GM18861 (cell line): ENCODE results near the gene MEIS3.
"Not testable (repeated sequence)": the region's sequence is repeated elsewhere in the genome, so short reads cannot be mapped to it uniquely, and the experiment has no call there.

ENCODE experiments used
- ATAC-seq: cut with Tn5 transposase; IDR thresholded peaks from one replicate; pipeline ENCODE4 v1.9.1; 2021; ENCODE audit not compliant: unreplicated experiment

Gene MEIS3

DNA sequence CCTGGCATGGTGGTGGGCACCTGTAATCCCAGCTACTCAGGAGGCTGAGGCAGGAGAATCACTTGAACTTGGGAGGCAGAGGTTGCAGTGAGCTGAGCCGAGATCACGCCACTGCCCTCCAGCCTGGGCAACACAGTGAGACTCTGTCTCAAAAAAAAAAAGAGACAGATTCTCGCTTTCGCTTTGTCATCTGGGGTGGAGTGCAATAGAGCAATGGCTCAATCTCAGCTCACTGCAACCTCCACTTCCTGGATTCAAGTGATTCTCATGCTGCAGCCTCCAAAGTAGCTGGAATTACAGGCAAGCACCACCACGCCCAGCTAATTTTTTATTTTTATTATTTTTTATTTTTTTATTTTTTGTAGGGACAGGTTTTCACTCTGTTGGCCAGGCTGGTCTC, 30.6 kb downstream of the MEIS3 start:
- ATAC-seq: not testable (repeated sequence)

DNA sequence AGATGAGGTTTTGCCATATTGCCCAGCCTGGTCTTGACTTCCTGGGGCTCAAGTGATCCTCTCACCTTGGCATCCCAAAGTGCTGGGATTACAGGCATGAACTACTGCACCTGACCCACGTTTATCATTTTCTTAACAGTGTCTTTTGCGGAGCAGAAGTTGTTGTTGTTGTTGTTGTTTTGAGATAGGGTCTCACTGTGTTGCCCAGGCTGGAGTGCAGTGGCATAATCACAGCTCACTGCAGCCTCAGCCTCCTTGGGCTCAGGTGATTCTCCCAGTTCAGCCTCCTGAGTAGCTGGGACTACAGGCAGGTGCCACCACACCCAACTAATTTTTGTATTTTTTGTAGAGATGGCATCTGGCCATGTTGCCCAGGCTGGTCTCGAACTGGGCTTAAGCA, 31.7 kb downstream of the MEIS3 start:
- ATAC-seq: not testable (repeated sequence)

DNA sequence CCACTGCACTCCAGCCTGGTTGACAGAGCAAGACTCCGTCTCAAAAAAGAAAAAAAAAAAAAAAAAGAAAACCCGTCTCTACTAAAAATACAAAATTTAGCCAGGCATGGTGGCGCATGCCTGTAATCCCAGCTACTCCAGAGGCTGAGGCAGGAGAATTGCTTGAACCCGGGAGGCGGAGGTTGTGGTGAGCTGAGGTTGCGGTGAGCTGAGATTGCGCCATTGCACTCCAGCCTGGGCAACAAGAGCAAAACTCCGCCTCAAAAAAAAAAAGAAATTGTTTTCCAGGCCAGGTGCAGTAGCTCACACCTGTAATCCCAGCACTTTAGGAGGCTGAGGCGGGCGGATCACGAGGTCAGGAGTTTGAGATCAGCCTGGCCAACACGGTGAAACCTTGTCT, 32.7 kb downstream of the MEIS3 start:
- not testable (repeated sequence) for ATAC-seq

DNA sequence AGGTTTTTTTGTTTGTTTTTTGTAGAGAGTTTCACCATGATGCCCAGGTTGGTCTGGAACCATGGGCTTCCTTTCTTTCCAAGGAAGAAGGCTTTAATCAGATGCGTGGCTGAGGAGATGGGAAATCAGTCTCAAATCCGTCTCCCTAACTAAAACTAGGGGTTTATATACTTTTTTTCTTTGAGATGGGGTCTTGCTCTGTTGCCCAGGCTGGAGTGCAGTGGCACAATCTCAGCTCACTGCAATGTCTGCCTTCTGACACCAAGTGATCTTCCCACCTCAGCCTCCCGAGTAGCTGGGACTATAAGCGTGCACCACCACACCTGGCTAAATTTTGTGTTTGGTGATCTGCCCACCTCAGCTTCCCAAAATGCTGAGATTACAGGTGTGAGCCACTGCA, 34.8 kb downstream of the MEIS3 start:
- ATAC-seq: not testable (repeated sequence)

DNA sequence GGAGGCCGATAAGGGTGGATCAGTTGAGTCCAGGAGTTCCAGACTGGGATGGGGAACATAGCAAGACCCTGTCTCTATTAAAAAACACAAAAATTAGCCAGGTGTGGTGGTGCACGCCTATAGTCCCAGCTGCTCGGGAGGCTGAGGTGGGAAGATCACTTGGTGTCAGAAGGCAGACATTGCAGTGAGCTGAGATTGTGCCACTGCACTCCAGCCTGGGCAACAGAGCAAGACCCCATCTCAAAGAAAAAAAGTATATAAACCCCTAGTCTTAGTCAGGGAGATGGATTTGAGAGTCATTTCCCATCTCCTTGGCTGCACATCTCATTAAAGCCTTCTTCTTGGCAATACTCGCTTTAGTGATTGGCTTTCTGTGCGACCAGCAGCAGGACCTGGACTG, 35.4 kb downstream of the MEIS3 start:
- not testable (repeated sequence) for ATAC-seq

DNA sequence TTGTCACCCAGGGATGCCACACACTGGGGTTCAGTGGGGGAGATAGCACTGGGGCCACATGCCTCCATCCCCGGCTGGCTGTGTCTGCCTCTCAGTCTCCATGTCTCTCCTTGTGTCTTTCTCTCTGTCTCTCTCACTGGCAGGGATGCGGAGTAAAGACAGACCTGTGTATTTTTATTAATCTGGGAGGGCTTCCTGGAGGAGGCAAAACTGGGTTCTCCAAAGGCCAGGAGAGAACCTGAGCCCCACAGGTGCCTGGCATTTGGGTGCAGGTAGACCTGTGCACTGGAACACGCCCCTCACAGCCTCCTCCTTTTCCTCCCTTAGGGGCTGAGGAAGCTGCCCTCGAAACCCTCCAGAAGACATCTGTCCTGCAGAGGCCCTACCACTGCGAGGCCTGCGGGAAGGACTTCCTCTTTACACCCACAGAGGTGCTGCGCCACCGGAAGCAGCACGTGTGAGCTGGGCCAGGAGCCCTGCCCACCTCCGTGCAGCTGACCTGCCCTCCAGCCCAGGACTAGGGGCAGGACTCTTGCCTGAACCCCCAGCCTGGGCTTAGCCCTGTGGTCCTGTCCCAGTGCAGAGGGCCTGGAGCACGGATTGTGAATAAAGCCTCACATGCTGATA, 37.6 kb downstream of the MEIS3 start:
- ATAC-seq: no peak

DNA sequence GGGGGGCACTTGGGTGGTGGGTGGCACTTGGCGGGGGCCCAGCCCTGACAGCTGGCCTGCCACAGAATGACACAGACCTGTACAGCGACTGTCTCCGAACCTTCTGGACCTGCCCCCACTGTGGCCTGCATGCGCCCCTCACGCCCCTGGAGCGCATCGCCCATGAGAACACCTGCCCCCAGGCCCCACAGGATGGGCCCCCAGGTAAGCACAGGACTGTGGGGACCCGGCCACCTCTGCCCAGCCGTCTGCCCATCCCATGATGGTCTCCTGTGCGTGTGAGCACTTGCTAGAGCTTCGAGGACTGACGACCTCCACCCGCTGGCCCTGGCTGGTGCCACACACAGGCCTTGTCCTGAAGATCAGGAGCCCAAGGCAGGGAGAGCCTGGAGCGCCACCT, 38.2 kb downstream of the MEIS3 start:
- ATAC-seq: no peak

DNA sequence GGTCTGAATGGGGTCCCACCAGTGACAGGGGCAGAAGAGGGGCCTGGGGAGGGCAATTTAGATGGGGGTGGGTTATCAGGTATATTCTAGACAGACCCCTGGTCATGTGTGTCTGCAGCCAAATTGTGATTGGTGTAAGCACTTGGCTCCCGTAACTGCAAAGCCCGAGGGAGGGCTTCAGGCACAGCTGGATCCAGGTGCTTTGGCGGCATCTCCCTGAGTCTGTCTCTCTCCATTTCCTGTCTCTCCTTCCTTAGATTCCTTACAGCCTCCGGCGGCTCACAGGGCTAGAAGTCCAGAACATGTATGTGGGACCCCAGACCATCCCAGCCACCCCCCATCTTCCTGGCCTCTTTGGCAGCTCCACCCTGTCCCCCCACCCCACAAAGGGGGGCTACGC, 38.8 kb downstream of the MEIS3 start:
- ATAC-seq: no peak

DNA sequence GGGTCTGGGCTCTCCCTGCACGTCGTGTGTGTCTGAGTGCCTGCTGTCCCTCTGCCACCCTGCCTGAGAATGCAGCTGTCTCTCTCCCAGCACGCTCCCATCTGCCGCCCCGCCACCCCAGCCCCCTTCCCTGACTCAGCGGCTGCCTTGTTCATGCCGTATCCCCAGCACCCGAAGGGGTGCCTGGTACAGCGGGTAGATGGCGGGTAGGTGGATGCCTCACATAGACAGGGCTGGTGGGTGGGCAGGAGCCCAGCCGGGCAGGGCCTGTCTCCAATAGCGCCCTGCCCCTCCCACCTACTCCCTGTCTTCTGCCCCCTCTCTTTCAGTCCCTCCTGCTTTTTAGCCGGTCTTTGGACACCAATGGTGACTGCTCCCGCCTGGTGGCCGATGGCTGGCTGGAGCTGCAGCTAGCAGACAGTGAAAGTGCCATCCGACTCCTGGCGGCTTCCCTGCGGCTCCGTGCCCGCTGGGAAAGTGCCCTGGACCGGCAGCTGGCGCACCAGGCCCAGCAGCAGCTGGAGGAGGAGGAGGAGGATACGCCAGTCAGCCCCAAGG, 39.9 kb downstream of the MEIS3 start:
- no peak for ATAC-seq

DNA sequence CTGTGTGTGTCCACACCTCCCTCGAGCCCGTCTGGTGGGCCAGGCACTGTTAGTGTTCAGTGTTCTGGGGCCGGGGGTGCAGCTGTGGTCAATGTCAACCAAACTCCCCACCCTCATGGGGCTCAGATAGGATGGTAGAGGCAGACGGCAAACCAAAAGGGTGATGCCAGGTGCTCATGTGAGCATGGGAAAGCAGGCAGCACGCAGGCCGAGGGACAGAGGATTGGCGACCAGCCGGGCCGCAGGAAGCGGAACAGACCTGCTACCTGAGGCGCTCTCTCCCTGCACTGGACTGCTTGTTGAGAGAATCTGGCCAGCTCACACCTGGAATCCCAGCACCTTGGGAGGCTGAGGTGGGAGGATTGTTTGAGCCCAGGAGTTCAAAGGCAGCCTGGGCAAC, 41.1 kb downstream of the MEIS3 start:
- ATAC-seq: no peak

DNA sequence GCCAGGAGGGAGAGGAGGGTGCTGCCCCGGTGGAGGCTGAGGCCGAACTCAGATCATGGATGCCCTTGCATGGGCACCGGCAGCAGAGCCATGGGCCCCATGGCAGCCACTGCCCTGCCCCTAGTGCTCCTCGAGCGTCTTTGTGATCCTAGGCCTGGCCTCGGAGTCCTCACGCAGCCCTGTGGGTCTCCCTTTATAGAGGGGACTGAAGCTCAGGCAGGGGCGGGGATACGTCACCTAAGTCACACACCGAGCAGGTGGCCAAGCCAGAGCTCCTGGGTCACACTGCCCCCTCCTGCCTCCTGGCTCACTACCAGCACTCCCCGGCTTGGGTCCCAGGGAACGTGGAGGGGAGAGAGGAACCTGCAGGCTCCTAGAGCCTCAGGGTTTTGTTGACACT, 41.5 kb downstream of the MEIS3 start:
- ATAC-seq: no peak

DNA sequence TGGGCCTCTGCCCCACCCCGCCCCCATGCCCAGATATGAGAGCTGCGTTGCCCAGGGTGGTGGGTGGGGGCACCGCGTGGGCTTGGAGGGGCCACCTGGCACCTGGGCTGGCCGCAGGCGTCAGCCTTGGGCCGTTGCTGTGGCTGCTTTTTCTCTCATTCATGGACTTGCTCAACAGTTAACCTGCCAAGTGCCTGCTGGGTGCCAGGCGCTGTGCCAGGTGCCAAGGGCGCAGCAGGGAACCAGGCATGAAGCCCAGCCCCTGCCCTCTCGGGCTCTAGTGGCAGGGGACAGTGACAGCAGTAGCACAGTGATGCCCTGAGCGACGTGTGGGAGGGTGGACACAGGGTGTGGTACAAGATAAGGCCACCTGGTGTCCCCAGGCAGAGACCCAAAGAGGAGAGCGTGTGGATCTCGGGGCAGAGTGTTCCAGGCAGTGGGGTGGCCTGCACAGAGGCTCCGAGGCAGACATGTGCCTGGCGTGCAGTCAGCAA, 42.1 kb downstream of the MEIS3 start:
- no peak for ATAC-seq

DNA sequence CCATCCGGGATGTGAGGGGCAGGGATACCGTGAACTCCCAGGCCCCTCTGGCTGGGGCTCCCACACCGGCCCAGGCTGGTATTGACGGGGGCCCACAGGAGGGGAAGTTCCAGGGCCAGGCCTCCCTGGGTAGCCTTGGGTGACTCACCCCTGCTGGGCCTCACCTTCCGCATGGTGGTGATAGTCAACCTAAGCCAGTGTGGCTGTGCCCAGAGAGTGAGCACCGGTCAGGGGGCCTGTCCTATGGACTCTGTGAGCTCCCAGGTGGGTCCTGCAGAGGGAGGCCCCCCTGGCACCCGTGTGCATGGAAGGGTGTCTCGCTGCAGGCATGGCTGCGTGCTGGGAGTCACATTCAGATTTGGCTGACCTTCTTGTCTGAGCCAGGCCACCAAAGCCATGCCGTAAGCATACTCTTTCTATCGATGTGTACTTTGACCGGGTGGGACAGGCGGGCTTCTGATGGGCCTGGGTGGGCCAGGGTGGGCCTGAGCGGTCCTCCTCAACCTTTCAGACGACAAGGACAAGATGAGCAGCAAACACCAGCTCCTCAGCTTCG, 42.7 kb downstream of the MEIS3 start:
- ATAC-seq: no peak

DNA sequence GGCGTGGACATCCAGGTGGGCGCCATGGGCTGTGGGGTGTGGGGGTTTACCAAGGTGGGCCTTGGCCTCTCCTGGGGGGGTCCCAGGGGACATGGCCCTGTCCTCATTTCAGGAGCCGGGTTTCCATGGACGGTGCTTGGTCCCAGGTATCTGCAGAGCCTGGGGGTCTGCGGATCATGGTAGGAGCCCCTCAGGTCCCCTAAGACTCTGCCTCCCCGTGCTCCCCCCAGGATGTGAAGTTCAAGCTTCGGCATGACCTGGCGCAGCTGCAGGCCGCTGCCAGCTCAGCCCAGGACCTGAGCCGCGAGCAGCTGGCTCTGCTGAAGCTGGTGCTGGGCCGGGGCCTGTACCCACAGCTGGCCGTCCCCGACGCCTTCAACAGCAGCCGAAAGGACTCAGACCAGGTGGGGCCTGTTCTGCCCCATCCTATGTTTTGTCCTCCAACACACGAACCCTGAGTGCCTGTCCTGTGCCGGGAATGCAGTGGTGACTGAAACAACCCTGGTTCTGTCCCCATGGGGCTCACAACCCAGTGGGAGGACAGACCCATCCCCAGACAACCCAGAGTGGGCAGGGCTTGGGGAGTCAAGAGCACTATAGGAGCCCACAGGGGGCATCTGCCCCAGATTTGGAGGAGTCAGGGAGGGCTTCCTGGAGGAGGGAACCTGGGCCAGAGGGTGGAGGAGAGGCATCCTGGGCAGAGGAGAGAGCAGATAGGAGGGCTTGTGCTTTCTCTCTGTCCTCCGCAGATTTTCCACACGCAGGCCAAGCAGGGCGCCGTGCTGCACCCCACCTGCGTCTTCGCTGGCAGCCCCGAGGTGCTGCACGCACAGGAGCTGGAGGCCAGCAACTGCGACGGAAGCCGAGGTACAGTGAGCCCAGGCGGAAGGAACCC, 43.4 kb downstream of the MEIS3 start:
- ATAC-seq: no peak

DNA sequence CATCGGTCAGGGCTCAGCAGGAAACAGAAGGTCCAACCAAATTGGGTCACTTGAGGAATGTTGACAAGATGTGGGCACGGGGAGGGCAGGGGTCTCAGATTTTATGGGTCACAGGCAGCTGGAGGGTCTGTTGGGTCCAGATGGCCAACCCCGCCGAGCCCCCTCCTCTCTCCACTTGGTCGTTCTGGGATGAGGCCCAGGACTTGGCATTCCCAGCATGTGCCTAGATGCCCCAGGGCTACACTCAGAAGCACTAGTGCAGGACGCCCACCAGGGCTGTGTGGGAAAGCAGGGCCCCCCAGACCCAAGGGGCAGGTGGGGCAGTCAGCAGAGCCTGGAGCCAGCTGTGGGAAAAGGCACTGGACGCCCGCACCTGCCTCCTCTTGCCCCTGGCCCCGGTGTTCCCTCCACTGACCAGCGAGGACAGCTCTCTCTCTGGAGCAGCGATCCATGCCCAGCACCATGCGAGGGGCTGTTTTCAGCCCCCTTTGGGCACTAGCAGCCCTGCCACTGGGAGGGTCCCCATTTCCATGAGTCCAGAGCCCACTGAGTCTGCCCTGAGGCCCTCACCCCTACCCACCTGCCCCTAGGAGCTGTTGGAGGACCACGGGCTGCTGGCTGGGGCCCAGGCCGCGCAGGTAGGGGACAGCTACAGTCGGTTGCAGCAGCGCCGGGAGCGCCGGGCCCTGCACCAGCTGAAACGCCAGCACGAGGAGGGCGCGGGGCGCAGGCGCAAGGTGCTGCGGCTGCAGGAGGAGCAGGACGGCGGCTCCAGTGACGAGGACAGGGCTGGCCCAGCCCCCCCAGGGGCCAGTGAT, 44.2 kb downstream of the MEIS3 start:
- no peak for ATAC-seq

DNA sequence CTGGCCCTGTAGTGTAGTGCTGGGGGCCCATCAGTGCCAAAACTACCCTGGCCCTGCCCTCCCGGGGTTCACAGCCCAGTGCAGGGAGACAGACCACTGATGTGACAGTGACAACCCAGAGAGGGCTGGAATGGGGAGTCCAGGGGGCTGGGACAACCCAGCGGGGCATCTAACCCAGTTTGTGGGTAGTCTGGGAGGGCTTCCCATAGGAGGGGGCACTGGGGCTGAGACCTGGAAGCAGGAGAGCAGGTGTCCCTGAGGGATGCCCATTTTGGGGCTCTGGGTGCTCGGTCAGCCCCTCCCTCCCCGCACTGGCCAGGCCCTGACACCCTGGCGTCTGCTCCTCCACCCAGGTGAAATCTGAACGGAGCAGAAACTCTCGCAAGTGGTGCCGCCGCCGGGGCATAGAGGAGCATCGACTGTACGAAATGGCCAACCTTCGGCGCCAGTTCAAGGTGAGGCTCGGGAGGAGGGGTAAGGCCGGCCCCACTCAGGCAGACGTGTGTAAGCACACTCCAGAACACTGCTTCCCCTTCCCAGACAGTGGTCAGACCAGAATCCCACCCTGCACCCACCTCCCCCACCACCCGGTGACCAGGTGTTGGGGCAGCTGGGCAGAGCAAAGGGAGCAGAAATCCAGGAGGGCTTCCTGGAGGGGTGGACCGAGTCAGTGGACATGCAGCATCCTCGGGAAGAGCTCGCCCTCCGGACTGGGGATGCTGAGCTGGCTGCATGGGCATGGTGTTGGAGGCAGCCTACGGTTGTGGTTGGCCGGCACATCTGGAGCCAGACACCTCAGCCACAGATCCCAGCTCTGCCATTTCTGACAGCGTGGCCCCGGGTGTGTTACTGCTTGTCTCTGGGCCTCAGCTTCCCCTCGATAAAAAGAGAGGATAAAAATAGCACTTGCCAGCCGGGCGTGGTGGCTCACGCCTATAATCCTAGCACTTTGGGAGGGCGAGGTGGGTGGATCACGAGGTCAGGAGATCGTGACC, 45.8 kb downstream of the MEIS3 start:
- ATAC-seq: no peak

DNA sequence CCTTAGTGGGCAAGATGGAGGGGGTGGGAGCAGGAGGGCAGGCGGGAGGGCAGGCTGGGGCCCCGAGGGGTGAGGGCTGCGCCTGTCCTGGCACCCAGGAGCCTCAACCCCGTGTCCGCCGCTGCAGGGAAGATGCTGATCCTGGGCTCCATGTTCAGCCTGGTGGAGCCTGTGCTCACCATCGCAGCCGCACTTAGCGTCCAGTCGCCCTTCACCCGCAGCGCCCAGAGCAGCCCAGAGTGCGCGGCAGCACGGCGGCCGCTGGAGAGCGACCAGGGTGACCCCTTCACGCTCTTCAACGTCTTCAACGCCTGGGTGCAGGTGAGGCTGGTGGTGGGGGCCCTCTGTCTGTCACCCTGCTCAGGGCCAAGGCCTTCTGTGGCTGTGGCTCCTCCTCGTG, 46.7 kb downstream of the MEIS3 start:
- ATAC-seq: no peak

DNA sequence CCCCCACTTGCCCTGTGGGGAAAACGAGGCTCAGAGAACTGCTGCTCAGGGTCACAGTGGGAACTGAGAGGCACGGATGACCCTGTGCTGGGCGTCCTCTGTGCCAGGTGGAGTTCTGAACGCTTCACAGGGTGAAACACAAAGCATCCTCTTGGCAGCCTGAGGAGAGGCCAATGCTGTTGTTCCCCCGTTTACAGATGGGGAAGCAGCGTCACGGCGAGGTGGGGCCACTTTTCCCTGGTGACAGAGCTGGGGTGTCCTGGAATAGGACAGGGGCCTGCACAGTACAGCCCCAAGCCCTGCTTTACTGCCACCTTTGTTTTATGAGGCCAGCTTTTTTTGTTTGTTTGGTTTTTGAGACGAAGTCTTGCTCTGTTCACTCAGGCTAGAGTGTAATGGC, 48.1 kb downstream of the MEIS3 start:
- ATAC-seq: no peak

DNA sequence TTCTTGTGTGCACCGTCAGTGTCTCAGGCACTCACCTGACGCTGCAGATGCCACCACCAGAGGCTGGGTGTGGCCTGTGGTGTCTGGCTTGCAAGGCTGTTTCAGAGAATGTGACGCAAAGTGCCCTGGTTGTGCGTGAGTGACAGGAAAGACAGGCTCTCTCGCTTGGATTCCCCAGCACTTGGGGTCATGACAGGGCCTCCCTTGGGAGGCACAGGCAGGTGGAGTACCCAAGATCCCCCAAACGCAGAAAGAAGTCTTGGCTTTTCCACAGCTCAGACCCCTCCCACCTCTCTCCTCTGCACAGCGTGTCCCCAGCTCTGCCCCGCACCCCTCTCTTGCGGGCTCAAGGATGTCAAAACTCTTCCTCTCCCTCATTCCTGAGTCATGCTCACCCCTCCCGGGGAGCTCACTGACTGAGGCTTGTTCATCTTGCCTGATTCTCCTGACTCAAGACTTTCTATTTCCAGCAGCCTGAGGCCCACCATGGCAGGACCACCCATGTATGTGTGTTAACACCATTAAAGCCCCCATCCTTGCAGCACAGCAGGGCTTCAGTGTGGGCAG, 49.2 kb downstream of the MEIS3 start:
- ATAC-seq: no peak
